ENCODE data around the gene SPINK9. TPM values are rescaled to one million over a fixed set of nuclear protein-coding genes. Genes with fewer than 3 reads are reported as not detected.

The SPINK9 gene
- total RNA-seq (2022; extraction: Qiagen RNA extraction) = not detected in 5 replicates

GRCh38 chr5:148335259-148335658 lies at the start of gene SPINK9:
TSS of gene SPINK9 (plus strand) at chr5:148335559. CDS start at chr5:148335614, 55 bp downstream.

GRCh38 chr5:148312153-148312552 lies 23.2 kb upstream of the SPINK9 start, which contains the start of gene SPINK7:
TSS of gene SPINK7 (plus strand) at chr5:148312423. CDS start at chr5:148312484, 61 bp downstream.

GRCh38 chr5:148383564-148384379 lies 48.4 kb downstream of the SPINK9 start, which contains the start of gene FBXO38:
TSS of gene FBXO38 (plus strand) at chr5:148383958. CDS start at chr5:148394777, 10,819 bp downstream.

Other genes with a start within 250 kb of the SPINK9 start
- not detected in 5 replicates for gene SPINK14, start 167.0 kb upstream of the SPINK9 start, total RNA-seq (2022; extraction: Qiagen RNA extraction)
- gene SPINK6, start 132.5 kb upstream of the SPINK9 start, total RNA-seq (2022; extraction: Qiagen RNA extraction) = 0.45 to 1.1 TPM (median 0.57 TPM) in 5 replicates
- gene MARCOL, start 97.0 kb upstream of the SPINK9 start, total RNA-seq (2022; extraction: Qiagen RNA extraction) = not detected in 5 replicates
- 0.27 to 0.30 TPM (median 0.27 TPM) in 3 of 5 replicates, not detected in the others for gene SPINK13, start 66.8 kb upstream of the SPINK9 start, total RNA-seq (2022; extraction: Qiagen RNA extraction)
- not detected in 5 replicates for gene SPINK7, start 23.1 kb upstream of the SPINK9 start, total RNA-seq (2022; extraction: Qiagen RNA extraction)
- 16.6 to 20.5 TPM (median 19.3 TPM) in 5 replicates for gene FBXO38, start 48.4 kb downstream of the SPINK9 start, total RNA-seq (2022; extraction: Qiagen RNA extraction)